NCI-H2107 treated with DMSO at 0.1 percent for 48 hours (cell line): ENCODE measurements around the gene ARID3B.
A peak's percentile ranks its signal among the peaks of the same experiment; 100 is the strongest.
"Not testable (repeated sequence)": the region's sequence is repeated elsewhere in the genome, so short reads cannot be mapped to it uniquely, and the experiment has no call there.

ENCODE experiments used
- DNase-seq: peaks from one replicate; lab custom pipeline; 2025; ENCODE audit not compliant: unreplicated experiment; lab: John Stamatoyannopoulos, UW

The ARID3B gene

DNA sequence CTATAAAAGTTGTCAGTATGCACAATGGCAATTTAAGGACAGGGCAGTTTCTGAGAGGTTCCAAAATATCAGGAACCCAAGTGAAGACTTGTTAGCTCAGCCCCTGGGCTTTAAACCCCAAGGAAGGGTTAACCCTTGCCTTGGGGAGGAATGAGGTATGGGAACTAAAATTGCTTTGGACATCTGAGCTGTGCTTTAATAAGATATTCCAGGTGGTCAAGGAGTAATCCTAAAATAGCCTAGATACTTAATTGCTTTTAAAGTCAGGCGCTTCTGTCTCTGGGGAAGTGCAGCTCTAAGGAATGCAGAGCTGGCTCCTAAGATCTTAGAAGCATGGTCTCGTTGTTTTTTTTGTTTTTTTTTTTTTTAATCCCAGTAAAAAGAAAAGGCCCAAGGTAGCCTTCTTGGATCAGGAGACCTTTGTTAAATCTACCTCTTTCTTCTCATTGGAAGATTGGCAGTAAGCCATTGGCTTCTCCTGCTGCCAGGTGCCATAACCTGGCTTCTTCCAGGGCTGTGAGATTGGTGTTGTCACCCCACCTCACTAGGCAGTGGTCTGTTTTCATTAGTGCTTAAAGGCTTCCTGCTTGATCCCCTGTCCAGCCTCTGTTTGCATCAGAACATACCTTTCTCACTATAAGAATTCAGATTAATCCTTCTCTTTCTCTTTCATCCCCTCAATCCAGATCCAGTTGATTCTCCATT, 24.5 kb downstream of the ARID3B start:
- DNase-seq = no peak

DNA sequence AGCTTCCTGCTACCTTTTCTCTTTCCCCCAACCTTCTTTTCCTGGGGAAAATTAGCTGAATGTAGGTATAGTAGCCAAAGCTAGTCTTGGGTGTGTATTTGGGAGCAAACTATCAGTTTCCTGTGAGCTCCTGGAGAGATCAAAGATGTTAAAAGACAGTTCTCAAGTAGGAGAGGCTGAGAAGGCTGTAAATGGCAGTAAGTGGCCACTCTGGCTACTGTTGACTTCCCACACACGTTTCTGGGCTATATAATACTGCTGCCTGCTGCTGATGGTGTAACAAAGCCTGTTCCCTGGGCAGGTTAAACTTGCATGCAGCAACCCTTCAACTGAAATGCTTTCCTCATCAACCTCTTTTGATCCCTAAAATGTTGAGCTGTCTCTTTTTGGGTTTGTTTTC, 27.6 kb downstream of the ARID3B start:
- DNase-seq = no peak

DNA sequence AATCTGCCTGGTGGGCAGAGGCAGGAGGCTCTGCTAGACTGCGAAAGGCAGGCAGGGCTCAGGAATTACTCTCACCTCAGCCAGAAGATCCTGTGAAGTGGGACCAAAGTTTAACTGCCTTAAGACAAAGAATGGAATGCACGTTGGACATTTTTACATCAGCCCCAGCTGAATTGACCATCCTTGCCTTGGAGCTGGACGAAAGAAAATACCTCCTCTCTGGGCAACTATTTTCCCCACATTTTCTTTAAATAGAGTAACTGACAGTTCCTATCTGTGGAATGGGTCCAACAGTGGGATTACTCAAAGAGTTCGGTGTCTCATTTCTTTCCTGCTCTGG, 28.7 kb downstream of the ARID3B start:
- no peak for DNase-seq

DNA sequence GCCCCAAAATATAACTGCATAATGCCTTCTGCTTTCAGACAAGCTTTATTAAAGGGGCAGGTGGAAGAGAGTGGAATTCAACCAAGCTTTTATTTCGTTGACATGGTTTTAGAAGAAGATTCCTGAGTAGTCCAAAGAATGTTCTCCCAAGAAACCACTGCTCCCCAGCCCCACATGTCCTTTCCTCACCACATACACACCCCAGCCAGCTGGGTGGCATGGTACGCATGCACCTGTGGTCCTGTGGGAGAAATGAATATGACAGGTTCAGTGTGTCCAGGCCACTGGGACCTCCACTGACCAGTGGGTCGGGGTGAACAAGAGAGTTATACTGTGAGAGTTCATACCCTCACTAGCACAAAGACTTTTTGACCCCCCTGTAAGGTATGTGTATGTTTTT, 30.2 kb downstream of the ARID3B start:
- DNase-seq = no peak

DNA sequence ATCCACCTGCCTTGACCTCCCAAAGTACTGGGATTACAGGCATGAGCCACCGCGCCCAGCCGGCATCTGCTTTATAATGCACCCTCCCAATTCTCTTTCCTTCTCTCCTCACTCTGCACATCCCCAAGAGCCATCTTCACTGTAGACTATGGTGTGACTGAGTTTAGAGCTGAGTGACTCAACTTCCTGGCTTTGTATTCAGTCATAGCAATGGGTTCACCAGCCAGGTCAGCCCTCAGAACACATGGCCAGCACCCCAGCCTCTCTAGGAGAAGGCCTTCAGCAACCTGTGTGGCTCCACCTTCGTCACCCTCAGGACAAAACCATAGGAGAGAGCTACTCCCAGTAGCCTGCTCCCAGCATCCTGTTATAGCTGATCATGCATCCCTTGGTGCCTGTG, 33.0 kb downstream of the ARID3B start:
- DNase-seq = no peak

DNA sequence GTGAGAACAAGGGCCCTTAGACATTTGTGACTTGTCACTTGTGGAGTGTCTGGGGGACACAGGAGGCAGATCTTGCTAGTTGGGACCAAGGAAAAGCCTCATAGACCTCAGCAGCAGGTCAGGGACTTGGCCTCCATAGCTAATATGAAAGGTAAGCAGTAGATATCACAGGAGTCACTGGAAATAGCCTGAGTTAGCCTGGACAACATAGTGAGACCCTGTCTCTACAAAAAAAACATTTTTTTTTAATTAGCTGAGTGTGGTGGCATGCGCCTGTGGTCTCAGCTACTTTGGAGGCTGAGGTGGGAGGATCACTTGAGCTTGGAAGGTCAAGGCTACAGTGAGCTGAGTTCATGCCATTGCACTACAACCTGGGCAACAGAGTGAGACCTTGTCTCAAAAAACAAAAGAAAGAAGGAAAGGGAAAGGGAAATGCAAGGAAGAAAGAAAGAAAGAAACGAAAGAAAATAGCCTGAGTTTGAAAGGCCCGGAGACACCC, 37.5 kb downstream of the ARID3B start:
- DNase-seq = no peak

DNA sequence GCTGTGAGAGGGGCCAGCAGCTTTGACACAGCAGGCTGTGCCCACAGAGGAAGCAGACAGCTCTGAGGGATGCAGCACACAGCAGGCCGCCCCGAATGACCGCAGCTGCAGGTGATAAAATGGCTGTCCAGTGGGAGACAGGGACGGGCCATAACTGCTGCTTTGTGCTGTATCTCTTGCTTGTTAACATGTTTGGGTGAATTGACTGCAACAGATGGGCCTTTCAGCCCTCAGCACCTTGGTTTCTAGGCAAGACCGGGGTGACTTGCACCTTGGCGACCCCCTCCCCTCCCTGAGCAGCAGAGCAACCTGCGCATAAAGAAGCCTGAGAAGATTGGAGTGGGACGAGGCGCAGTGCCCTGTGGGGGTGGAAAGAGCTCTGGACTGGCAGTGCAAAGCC, 38.0 kb downstream of the ARID3B start:
- DNase-seq = no peak

DNA sequence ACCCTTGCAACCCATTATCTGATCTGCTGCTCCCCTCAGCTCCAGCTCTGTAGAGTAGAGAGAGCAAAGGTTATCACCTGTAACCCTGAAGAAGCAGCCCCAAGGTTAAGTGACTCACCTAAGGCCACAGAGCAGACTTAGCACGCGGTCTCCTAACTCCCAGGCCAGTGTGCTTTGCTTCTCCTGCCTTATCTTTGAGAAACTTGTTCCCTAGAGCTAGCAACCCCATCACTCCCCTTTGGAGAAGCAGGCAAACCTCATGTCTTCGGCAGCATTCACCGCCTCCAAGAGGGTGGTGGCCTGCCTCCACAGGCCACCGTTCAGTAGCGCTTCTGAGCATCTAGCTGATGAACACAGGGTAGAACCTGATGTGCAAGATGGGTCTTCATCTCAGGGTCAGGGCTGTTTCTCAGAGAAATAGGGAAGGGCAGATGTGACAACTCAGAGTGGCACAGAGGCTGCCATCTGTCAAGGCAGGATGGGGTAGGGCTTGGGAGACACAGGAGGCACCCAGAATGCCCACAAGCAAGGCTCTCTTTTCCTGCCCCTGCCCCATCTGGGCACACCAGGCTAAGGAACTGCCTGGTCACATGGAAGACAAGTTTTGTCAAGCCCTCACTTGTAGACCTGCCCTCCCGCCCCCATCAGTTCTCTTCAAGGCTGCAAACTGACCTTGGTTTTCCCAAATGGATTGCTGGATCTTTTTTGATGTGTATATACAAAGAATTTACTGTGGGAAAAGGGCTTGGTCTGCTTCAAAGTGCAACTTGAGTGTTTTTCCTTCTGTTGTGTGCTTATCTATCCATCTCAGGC, 39.7 kb downstream of the ARID3B start:
- no peak for DNase-seq

DNA sequence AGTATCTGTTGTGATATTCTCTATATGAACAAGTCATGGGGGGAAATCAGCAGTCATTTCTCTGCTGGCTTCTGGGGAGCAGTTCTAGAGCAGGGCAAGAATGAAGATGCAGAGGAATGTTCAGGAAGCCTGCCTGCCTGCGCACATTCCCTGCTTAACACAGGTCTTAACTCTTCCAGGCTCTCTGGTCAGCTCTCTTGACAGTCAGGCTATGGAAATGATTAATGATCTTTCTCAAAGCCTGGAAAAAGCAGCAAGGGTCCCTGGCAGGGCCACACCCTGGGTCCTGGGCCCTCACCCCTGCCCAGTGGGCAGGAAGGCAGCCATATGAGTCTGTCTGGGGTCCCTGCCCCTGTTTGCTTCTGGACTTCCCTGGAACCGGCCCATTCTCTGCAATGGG, 43.2 kb downstream of the ARID3B start:
- DNase-seq = no peak

DNA sequence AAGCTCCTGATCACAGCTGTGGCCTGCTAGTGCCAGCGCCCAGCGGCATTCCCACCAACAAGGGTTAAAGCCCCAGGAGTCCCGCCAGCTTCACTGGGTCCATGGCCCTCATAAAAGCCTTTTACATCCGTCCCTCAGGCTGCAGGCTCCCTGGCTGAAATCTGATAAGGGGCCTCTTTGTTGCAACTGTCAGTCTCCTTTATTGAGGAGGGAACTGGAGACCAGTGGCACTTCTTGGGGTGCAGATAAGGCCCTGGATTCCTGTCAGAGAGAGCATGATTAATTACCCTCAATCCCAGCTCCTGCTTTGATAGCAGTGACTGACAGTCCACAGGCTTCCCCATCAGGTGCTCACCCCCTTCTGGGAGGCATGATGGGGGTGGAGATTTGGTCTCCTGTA, 43.8 kb downstream of the ARID3B start:
- DNase-seq = peak; percentile 38

DNA sequence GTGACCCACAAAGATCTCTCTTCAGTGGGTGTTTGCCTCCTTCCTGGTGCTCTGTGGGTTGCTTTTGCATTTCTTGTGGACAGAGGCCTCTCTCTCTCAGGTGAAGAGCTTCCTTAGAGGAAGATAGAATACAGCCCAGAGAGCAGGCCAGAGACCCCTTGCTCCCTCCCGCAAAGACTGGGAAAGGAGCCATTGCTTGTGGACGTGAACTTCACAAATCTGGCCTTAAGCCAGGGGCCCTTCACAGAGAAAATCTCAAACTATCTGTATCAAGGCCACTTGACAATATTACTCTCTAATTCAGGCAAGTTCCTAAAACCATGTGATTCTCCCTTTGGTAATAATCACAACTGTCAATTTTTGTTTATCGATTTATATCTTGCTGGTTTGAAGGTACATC, 44.2 kb downstream of the ARID3B start:
- no peak for DNase-seq

DNA sequence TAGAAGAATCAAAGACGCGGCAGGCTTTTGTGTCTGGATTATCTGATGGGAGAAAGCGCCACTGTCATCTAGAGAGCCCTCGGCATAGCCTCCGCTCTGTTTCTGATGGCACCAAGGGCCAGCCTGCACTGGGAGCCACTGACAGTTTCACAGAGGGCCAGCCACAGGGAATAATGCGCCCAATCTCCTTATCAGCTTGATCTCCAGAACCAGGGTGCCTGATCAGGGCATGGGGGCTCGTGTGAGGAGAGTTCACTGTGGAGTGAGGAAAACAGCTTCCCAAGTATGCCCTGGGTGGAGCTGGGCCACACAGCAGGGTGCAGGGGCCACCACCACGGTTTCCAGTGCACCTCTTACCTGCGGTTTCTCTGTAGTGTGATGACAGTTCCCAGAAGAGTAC, 44.8 kb downstream of the ARID3B start:
- no peak for DNase-seq

DNA sequence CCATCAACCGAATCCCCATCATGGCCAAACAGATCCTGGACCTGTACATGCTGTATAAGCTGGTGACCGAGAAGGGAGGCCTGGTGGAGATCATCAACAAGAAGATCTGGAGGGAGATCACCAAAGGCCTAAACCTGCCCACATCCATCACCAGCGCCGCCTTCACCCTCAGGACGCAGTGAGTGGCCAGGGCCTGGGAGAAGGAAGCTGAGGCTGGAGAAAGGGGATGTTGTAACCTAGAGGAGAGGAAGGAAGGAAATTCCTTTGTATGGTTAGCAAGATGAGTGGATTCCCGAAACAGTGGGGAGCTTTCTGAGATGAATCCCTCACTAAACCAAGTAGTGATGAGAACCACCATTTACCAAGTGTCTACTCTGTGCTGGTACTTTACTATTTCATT, 48.8 kb downstream of the ARID3B start:
- no peak for DNase-seq

DNA sequence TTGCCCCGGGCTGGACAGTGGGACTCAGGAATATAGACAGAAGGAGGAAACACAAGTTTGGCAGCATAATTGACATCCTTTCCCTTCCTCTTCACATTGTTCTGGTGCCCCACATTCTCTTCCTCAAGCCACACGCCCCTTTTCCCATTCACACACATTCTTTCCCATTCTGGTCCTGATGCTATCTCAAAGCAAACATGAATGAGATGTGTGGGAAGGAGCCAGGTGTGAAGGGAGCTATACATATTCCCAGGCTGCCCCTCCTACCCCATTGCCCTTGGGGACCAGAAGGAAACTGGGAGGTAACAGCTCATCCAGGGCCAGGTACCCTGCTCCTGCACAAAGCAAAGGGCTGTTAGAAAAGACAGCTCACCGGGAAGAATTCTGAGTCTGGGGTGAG, 51.2 kb downstream of the ARID3B start:
- no peak for DNase-seq

DNA sequence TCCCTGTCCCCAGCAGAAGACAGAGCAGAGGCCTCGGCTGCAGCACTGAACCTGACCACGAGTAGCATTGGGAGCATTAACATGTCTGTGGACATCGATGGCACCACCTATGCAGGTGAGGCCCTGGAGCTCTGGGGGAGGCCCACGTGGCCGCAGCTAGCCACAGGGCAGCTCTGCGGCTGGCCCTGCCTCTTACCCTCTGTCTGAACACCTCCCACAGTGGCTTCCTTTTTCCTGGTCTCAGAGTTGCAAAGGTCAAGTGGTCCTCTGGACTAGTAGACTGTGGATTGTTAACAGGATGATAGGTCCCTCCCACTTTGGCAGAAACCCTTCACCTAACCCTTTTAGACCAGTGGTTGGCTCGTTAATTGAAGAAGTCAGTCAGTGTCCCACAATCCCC, 52.1 kb downstream of the ARID3B start:
- no peak for DNase-seq

DNA sequence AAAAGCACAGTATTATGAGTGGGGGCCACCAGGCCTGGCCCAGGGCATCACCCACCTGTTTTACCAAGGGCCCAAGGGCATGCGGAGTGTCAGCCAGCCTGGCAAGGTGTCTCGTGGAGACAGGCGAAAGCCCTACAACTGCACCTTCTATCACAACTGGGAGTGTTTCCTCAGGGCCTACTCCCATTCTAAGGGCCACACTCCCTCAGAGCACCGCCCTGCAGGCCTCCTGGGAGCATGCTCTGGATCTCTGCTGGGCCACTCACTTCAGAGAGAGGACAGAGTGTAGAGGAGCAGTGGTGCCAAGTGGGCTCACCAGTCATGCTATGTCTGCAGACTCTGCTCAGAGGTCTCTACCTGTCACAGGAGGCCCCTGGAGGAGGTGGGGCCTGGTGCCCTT, 53.4 kb downstream of the ARID3B start:
- no peak for DNase-seq

DNA sequence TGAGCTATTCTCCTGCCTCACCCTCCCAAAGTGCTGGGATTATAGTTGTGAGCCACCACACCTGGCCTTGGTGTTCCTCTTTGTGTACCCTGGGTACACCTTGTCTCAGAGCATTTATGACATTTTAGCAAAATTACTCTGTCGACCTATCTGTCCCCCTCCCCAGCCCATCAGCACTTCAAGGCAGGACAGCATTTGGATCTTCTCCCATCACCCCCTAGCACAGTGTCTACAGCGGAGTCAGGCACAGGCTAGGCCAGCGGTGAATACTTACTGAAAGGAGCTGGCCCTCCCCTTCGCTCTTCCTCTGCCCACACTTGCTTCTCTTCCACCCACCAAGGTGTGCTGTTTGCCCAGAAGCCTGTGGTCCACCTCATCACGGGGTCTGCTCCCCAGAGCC, 54.3 kb downstream of the ARID3B start:
- no peak for DNase-seq

DNA sequence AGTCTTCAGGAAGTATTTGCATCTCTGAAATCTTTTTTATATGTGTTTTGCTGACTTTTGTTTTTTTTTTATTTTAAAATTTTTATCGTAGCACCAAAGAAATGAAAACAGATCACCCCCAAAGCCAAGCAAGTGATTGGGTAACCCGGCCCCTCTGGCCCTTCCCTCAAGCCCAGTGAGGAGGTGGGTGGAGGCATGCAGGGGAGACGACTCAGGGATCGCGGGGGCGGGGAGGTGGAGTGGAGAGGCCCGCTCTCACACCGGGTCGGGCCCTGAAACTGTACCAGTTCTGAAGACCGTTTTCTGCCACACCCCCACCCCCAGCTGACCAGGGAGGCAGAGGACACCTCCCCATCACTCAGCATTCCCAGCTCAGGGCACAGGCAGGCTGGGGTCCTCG, 55.7 kb downstream of the ARID3B start:
- not testable (repeated sequence) for DNase-seq

DNA sequence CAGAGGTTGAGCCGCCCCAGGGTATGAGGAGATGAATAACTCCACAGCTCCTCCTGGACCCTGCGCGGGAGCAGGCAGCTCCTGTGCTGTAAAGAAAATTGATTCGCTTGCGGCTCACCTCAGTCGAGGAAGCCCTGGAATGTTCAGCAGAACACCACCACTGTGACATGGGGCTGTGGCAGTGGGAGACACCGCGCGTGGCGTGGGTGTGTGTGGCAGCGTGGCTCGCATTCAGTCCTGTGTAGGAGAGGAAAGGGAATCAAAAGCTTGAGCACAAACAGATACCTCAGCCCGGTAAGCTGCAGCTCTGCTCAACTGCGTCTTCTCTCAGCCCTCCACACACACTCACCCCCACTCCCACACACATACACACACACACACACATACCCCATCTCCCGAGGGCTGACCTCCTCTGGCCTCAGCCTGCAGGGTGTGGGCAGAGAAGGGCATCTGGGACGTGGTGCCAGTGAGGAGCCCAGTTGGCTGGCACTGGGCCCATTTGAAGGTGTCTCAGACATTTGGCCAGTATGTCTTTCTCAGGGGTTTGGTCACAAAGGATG, 56.2 kb downstream of the ARID3B start:
- not testable (repeated sequence) for DNase-seq

DNA sequence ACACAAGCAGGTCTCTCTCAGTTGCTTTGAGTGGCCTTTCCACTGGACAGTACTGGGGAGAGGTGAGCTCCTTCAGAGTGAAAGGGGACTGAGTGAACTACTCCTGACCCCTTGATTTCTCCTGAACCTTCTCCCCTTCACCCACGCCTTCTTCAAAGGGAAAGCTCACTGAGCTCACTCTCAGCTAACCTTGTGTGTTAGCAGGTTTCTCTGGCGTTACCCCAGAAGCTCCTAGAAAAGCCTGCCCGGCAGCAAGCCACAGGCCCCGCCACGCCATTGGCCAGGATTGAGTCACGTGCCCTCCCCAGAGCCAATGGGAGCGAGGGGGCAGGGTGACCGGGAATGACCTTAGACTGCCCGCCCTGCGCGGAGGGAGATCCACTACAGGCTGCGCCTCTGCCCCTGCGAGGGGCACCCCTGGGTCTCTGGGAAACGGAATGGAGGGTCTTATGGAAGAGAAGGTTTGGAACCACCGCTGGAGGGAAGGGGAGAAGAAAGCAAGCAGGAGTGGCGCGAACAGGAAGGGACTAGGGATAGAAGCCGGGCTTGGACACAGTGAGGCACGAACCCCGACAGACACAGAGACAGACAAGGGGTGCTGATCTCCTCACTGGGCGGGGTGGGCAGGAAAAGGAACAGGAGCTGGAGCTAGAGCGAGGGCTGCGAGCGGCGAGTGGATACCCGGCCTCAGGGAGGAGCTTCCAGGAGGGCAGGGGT, 57.3 kb downstream of the ARID3B start:
- DNase-seq = peak; percentile 36

DNA sequence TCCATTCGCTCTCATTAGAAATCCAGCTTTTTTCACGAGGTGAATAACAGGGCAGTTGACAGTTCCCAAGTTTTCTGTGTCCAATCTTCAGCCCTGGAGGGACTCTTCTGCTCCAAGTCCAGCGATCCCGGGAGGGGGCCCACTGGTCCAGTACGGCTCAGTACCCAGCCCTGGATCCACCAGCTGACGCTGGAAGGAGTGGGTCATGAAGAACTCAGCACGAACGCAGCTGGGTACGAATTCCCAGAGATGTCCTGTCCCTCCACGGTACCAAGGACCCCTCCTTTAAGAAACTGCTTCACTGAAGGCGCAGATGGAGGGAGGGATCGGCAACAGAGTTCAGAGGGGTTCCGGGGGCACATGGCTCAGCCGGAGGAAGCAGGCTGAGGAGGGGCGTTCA, 58.1 kb downstream of the ARID3B start:
- no peak for DNase-seq
